CD4-positive, alpha-beta T cell treated with Interleukin-6 for 4 hours (primary cell): ENCODE results near the gene GPS1.
"Not testable (repeated sequence)": the region's sequence is repeated elsewhere in the genome, so short reads cannot be mapped to it uniquely, and the experiment has no call there.

Experiments used
- DNase-seq: peaks from one replicate; pipeline ENCODE4 v3.0.0-alpha.2; 2020; ENCODE audit warnings: mixed read lengths

GPS1 gene

GRCh38 chr17:82029391-82029790 lies 22.3 kb upstream of the GPS1 start:
- DNase-seq = no peak

- DNase-seq = no peak
These were observed 21.7 kb upstream of the GPS1 start for GRCh38 chr17:82029990-82030469.

GRCh38 chr17:82030470-82031302 lies 21.0 kb upstream of the GPS1 start:
- DNase-seq = peak; percentile 88

- DNase-seq = no peak
These were observed 20.3 kb upstream of the GPS1 start, which contains the start of gene RAC3 for GRCh38 chr17:82031303-82031884. Gene RAC3 (plus strand): TSS chr17:82031678. CDS start chr17:82031762, 84 bp downstream.

- peak; percentile 58 for DNase-seq
These were observed 19.6 kb upstream of the GPS1 start for GRCh38 chr17:82031885-82032627.

- no peak for DNase-seq
These were observed 18.2 kb upstream of the GPS1 start for GRCh38 chr17:82033359-82034085.

- no peak for DNase-seq
These were observed 17.2 kb upstream of the GPS1 start for GRCh38 chr17:82034371-82035011.

- DNase-seq = no peak
These were observed 16.2 kb upstream of the GPS1 start for GRCh38 chr17:82035488-82035887.

- no peak for DNase-seq
These were observed 15.6 kb upstream of the GPS1 start for GRCh38 chr17:82035956-82036633.

GRCh38 chr17:82036634-82037091 lies 15.0 kb upstream of the GPS1 start:
- DNase-seq = no peak

- peak; percentile 98 for DNase-seq
These were observed 14.4 kb upstream of the GPS1 start, which contains the start of gene DCXR for GRCh38 chr17:82037092-82037888. Gene DCXR (minus strand): TSS chr17:82037697. CDS start chr17:82037682, 15 bp downstream.

GRCh38 chr17:82037889-82038195 lies 13.9 kb upstream of the GPS1 start:
- no peak for DNase-seq

- DNase-seq = not testable (repeated sequence)
These were observed 12.8 kb upstream of the GPS1 start for GRCh38 chr17:82038796-82039409.

- DNase-seq = no peak
These were observed 11.9 kb upstream of the GPS1 start for GRCh38 chr17:82039695-82040299.

GRCh38 chr17:82041144-82041814 lies 10.4 kb upstream of the GPS1 start:
- no peak for DNase-seq

GRCh38 chr17:82042649-82043048 lies 9.0 kb upstream of the GPS1 start:
- no peak for DNase-seq

- no peak for DNase-seq
These were observed 8.2 kb upstream of the GPS1 start for GRCh38 chr17:82043507-82043906.

- DNase-seq = no peak
These were observed 5.7 kb upstream of the GPS1 start for GRCh38 chr17:82045936-82046484.

GRCh38 chr17:82046903-82047302 lies 4.8 kb upstream of the GPS1 start:
- DNase-seq = no peak
